Measurements from ENCODE around the gene CAPZA1. TPM values are rescaled to one million over a fixed set of nuclear protein-coding genes. Genes with fewer than 3 reads are reported as not detected.

The CAPZA1 gene
- total and polyA plus RNA-seq, 2 experiments from 2014 or later: 109 to 177 TPM

- TF ChIP-seq EZH2phosphoT487 (IDR thresholded peaks at IDR 0.05; ENCODE audit: low read depth, severe bottlenecking, unreplicated experiment): no peak
- H4K20me1 ChIP-seq (ENCODE audit: insufficient read depth, poor library complexity, severe bottlenecking): peaks cover 3% of the 10 kb centered on the region
- no peak for DNase-seq (ENCODE audit: low spot score)
- peaks cover 60% of the 10 kb centered on the region for H3K4me1 ChIP-seq (ENCODE audit: insufficient read depth)
- H3K9me2 ChIP-seq (replicated peaks; ENCODE audit: insufficient read depth): no peaks in the 10 kb centered on the region
- no peaks in the 10 kb centered on the region for H3K27me3 ChIP-seq
- no peaks in the 10 kb centered on the region for H3K9me3 ChIP-seq (ENCODE audit: low read depth)
- peak overlapping the region; percentile 97 for H3K27ac ChIP-seq
- peak overlapping the region; percentile 91 for H3K4me2 ChIP-seq
- H2AFZ ChIP-seq: no peak overlapping the region
- H3K4me3 ChIP-seq: no peak overlapping the region
- H3K36me3 ChIP-seq (replicated peaks; ENCODE audit: insufficient read depth, low read depth): no peaks in the 10 kb centered on the region
- 85% methylated on average over 7 of the region's 8 CpGs for WGBS (ENCODE audit: low lambda C conversion rate, missing lambda C conversion rate)
- H3K79me2 ChIP-seq: peaks cover 40% of the 10 kb centered on the region
Observed at GRCh38 chr1:112703706-112704105, 84.1 kb downstream of the CAPZA1 start.

GRCh38 chr1:112704391-112704933 is 84.8 kb downstream of the CAPZA1 start:
- no peak for DNase-seq (ENCODE audit: low spot score)
- Histone ChIP-seq H3K4me3 (no peak overlapping the region), H3K27me3 (no peaks in the 10 kb centered on the region), H3K27ac (peak overlapping the region; percentile 97), H3K4me1 (ENCODE audit: insufficient read depth) (peaks cover 54% of the 10 kb centered on the region), H3K79me2 (peaks cover 40% of the 10 kb centered on the region), H3K9me2 (replicated peaks; ENCODE audit: insufficient read depth) (no peaks in the 10 kb centered on the region), H3K4me2 (peak overlapping the region; percentile 91), H3K36me3 (replicated peaks; ENCODE audit: insufficient read depth, low read depth) (no peaks in the 10 kb centered on the region), H3K9me3 (ENCODE audit: low read depth) (no peaks in the 10 kb centered on the region), H2AFZ (no peak overlapping the region), H4K20me1 (ENCODE audit: insufficient read depth, poor library complexity, severe bottlenecking) (peaks cover 3% of the 10 kb centered on the region)
- WGBS (ENCODE audit: low lambda C conversion rate, missing lambda C conversion rate): 41% methylated on average over 7 of the region's 7 CpGs
- TF ChIP-seq EZH2 (IDR thresholded peaks at IDR 0.05; ENCODE audit: borderline replicate concordance) (no peak), EZH2phosphoT487 (IDR thresholded peaks at IDR 0.05; ENCODE audit: low read depth, severe bottlenecking, unreplicated experiment) (no peak)

DNA sequence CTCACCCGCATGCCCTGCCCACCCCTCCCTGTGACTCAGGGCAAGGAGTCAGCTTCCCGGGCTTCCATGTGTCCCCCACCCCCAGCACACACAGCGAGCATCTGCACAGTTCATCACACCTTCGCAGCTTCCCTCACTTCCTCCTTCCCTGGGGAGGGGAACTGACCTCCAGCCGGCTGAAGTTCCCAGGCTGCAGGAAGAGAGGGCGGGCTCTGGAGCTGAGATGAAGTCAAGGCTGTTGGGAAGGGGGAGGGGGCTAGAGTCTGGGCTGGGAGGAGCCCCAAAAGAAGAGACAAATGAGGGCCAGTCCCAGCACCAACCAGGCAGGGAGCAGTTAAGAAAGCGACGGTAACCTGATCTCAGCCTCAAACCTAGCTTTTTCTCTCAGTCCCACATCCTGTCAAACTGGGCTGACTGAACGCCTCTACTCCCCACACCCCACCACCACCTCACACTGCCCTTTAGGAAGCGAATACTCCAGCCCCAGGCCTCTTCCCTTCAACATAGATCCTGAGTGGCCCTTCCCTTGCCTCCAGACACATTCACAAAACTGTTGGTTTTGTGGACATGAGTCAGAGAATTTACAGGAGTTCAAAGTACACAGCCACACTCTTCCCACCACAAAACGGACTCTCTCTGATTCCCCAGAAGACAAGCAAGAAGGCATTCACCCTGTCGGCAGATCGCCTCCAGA is 85.4 kb downstream of the CAPZA1 start:
- no peak overlapping the region for H2AFZ ChIP-seq
- TF ChIP-seq EZH2 (IDR thresholded peaks at IDR 0.05; ENCODE audit: borderline replicate concordance): no peak
- TF ChIP-seq EZH2phosphoT487 (IDR thresholded peaks at IDR 0.05; ENCODE audit: low read depth, severe bottlenecking, unreplicated experiment): no peak
- TF ChIP-seq, protein P1, sequence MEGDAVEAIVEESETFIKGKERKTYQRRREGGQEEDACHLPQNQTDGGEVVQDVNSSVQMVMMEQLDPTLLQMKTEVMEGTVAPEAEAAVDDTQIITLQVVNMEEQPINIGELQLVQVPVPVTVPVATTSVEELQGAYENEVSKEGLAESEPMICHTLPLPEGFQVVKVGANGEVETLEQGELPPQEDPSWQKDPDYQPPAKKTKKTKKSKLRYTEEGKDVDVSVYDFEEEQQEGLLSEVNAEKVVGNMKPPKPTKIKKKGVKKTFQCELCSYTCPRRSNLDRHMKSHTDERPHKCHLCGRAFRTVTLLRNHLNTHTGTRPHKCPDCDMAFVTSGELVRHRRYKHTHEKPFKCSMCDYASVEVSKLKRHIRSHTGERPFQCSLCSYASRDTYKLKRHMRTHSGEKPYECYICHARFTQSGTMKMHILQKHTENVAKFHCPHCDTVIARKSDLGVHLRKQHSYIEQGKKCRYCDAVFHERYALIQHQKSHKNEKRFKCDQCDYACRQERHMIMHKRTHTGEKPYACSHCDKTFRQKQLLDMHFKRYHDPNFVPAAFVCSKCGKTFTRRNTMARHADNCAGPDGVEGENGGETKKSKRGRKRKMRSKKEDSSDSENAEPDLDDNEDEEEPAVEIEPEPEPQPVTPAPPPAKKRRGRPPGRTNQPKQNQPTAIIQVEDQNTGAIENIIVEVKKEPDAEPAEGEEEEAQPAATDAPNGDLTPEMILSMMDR (IDR thresholded peaks at IDR 0.05; ENCODE audit: poor library complexity): no peak

GRCh38 chr1:112706505-112707220 is 87.0 kb downstream of the CAPZA1 start, which contains the start of gene RHOC:
Gene RHOC (minus strand): TSS chr1:112707127. CDS start chr1:112703799, 3,328 bp downstream.
- H3K4me3 ChIP-seq: peak within 1 kb of the TSS; percentile 100
- no peaks in the 10 kb centered on the region for H3K9me2 ChIP-seq (replicated peaks; ENCODE audit: insufficient read depth)
- H2AFZ ChIP-seq: peak within 1 kb of the TSS; percentile 68
- peaks cover 33% of the 10 kb centered on the region for H3K4me1 ChIP-seq (ENCODE audit: insufficient read depth)
- peak within 1 kb of the TSS; percentile 97 for H3K27ac ChIP-seq
- no peaks in the 10 kb centered on the region for H3K36me3 ChIP-seq (replicated peaks; ENCODE audit: insufficient read depth, low read depth)
- TF ChIP-seq, protein P1 (IDR thresholded peaks at IDR 0.05; ENCODE audit: poor library complexity): no peak
- H3K4me2 ChIP-seq: peak within 1 kb of the TSS; percentile 91
- H3K27me3 ChIP-seq: no peaks in the 10 kb centered on the region
- WGBS (ENCODE audit: low lambda C conversion rate, missing lambda C conversion rate): 0% methylated on average over 11 of the region's 61 CpGs
- peak; percentile 93 for DNase-seq (ENCODE audit: low spot score)
- no peaks in the 10 kb centered on the region for H3K9me3 ChIP-seq (ENCODE audit: low read depth)
- H3K79me2 ChIP-seq: peaks cover 40% of the 10 kb centered on the region
- H4K20me1 ChIP-seq (ENCODE audit: insufficient read depth, poor library complexity, severe bottlenecking): peaks cover 3% of the 10 kb centered on the region

More for the DNA sequence above, 85.4 kb downstream of the CAPZA1 start:
- H3K36me3 ChIP-seq (replicated peaks; ENCODE audit: insufficient read depth, low read depth): no peaks in the 10 kb centered on the region
- peaks cover 3% of the 10 kb centered on the region for H4K20me1 ChIP-seq (ENCODE audit: insufficient read depth, poor library complexity, severe bottlenecking)
- H3K27me3 ChIP-seq: no peaks in the 10 kb centered on the region
- H3K4me1 ChIP-seq (ENCODE audit: insufficient read depth): peaks cover 48% of the 10 kb centered on the region
- peak overlapping the region; percentile 91 for H3K4me2 ChIP-seq
- peak overlapping the region; percentile 100 for H3K4me3 ChIP-seq
- peak; percentile 94 for DNase-seq (ENCODE audit: low spot score)
- H3K27ac ChIP-seq: peak overlapping the region; percentile 97
- 3% methylated on average over 13 of the region's 13 CpGs for WGBS (ENCODE audit: low lambda C conversion rate, missing lambda C conversion rate)
- no peaks in the 10 kb centered on the region for H3K9me3 ChIP-seq (ENCODE audit: low read depth)
- no peaks in the 10 kb centered on the region for H3K9me2 ChIP-seq (replicated peaks; ENCODE audit: insufficient read depth)
- peaks cover 40% of the 10 kb centered on the region for H3K79me2 ChIP-seq

All from hepatocyte (in vitro differentiated cells).